ENCODE data around the gene TMEM255B. TPM values are rescaled to one million over a fixed set of nuclear protein-coding genes. Genes with fewer than 3 reads are reported as not detected.

Gene TMEM255B
- total RNA-seq, 1 experiment from 2014 or later = 26.3 TPM

DNA sequence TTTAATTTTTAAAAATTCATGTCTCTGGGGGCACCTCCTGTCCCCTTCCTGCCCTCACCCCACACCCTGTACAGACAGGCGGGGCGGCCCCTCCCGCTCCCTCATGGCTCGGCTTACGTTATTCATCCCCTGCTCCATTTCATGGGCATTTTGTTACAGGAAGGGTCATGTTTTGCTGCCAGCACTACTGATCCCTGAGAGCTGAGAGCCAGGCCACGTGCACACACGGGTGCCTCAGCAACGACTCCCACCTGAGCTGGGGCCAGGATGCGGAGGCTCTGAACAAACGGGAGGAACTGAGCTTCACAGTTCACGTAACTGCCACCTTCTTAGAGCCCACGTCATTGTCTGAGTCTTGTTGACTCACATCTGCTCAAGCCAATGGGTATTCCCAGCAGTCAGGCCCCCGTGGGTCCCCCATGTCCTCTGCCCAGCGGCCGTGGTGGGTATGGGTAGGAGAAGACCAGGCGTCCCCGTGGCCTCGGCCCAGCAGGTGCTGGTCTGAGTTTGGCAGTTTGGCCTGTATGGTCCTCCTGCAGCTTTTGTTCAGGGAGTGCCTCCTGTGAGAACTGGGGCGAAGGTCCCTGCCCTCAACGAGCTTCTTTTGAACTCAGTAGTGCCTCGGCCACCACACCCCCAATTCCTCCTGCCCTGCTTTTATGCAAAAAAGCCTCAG, 16.4 kb upstream of the TMEM255B start:
- no peaks in the 10 kb centered on the region for H3K36me3 ChIP-seq (ENCODE audit: control insufficient read depth, insufficient read depth, low read length)
- H3K9me3 ChIP-seq (ENCODE audit: control insufficient read depth, insufficient read depth, low read depth, low read length) = no peaks in the 10 kb centered on the region
- H3K27me3 ChIP-seq (ENCODE audit: control insufficient read depth, insufficient read depth, low read length) = no peaks in the 10 kb centered on the region
- no peaks in the 10 kb centered on the region for H3K4me1 ChIP-seq (ENCODE audit: control insufficient read depth, insufficient read depth, low read length)
- ChIA-PET POLR2A (no interaction called here), CTCF (no interaction called here)
- no peak overlapping the region for H3K27ac ChIP-seq (ENCODE audit: low read length)
- intact Hi-C loops (cut with micrococcal nuclease; ENCODE audit: unreplicated experiment) (no loop called here), in situ Hi-C loops (cut with HindIII; ENCODE audit: low pct_unique_long_range_greater_than_20kb, low sequenced_read_pairs) (no loop called here)
- DNase-seq (ENCODE audit: low read depth, low spot score) (no peak), ATAC-seq (no peak)
- BruUV-seq (replicated peaks) = no TSS peak
- H3K4me3 ChIP-seq (ENCODE audit: low read depth in 2 of 2, low read length in 2 of 2) = no peak overlapping the region
- no peak for TF ChIP-seq POLR2AphosphoS5 (IDR thresholded peaks at IDR 0.05; ENCODE audit: low read depth, low read length)
- TF ChIP-seq TCF7L2 (IDR thresholded peaks at IDR 0.05; ENCODE audit: low read depth, low read length) = no peak
- no peak for TF ChIP-seq SIN3A (IDR thresholded peaks at IDR 0.05; ENCODE audit: borderline replicate concordance, insufficient read depth, low read depth, low read length)
- TF ChIP-seq, protein P1, sequence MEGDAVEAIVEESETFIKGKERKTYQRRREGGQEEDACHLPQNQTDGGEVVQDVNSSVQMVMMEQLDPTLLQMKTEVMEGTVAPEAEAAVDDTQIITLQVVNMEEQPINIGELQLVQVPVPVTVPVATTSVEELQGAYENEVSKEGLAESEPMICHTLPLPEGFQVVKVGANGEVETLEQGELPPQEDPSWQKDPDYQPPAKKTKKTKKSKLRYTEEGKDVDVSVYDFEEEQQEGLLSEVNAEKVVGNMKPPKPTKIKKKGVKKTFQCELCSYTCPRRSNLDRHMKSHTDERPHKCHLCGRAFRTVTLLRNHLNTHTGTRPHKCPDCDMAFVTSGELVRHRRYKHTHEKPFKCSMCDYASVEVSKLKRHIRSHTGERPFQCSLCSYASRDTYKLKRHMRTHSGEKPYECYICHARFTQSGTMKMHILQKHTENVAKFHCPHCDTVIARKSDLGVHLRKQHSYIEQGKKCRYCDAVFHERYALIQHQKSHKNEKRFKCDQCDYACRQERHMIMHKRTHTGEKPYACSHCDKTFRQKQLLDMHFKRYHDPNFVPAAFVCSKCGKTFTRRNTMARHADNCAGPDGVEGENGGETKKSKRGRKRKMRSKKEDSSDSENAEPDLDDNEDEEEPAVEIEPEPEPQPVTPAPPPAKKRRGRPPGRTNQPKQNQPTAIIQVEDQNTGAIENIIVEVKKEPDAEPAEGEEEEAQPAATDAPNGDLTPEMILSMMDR (IDR thresholded peaks at IDR 0.05) = no peak
- TF ChIP-seq, protein P2, sequence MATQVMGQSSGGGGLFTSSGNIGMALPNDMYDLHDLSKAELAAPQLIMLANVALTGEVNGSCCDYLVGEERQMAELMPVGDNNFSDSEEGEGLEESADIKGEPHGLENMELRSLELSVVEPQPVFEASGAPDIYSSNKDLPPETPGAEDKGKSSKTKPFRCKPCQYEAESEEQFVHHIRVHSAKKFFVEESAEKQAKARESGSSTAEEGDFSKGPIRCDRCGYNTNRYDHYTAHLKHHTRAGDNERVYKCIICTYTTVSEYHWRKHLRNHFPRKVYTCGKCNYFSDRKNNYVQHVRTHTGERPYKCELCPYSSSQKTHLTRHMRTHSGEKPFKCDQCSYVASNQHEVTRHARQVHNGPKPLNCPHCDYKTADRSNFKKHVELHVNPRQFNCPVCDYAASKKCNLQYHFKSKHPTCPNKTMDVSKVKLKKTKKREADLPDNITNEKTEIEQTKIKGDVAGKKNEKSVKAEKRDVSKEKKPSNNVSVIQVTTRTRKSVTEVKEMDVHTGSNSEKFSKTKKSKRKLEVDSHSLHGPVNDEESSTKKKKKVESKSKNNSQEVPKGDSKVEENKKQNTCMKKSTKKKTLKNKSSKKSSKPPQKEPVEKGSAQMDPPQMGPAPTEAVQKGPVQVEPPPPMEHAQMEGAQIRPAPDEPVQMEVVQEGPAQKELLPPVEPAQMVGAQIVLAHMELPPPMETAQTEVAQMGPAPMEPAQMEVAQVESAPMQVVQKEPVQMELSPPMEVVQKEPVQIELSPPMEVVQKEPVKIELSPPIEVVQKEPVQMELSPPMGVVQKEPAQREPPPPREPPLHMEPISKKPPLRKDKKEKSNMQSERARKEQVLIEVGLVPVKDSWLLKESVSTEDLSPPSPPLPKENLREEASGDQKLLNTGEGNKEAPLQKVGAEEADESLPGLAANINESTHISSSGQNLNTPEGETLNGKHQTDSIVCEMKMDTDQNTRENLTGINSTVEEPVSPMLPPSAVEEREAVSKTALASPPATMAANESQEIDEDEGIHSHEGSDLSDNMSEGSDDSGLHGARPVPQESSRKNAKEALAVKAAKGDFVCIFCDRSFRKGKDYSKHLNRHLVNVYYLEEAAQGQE (IDR thresholded peaks at IDR 0.05; ENCODE audit: insufficient read depth in 1 of 2, low read depth in 2 of 2, low read length in 1 of 2) = no peak

DNA sequence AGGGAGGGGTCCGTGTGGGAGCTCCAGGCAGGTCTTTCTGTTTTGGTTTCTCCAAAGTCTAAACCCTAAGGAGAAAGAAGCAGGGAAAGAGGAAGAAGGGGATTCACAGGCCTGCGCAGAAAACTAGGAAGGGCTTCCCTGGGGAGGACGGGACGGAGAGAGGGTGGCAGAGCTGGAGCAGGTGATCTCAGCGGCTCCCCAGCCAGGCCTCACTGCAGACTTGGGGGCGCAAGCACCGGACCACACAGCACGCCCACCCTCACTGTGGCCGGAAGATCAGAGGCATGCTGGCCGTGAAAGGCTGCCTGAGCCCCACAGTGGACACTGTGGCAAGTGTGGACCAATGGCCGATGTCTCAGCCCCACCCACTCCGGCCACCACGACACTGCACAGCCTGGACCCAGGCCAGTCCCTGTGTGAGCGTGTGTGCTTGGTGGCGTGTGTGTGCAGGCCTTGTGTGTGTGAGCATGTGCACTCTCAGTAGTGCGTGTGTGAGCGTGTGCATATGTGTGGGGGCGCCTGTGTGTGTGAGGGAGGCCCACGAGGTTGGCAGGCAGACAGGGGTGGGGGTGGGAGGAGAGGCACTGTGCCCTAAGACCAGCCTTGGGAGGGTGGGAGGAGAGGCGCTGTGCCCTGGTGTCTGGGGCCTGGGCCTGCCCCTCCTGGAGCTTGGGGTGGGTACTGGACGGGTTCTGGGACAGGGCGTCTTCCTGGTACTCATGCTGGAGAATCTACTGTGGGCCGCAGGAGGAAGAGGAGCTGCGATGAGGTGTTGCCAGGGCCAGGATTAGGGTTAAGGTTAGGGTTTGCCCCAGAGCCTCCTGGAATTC, 15.4 kb upstream of the TMEM255B start:
- no TSS peak for BruUV-seq (replicated peaks)
- no peaks in the 10 kb centered on the region for H3K9me3 ChIP-seq (ENCODE audit: control insufficient read depth, insufficient read depth, low read depth, low read length)
- ATAC-seq (no peak), DNase-seq (ENCODE audit: low read depth, low spot score) (no peak)
- ChIA-PET POLR2A (no interaction called here), CTCF (no interaction called here)
- in situ Hi-C loops (cut with HindIII; ENCODE audit: low pct_unique_long_range_greater_than_20kb, low sequenced_read_pairs) = no loop called here
- no peaks in the 10 kb centered on the region for H3K36me3 ChIP-seq (ENCODE audit: control insufficient read depth, insufficient read depth, low read length)
- TF ChIP-seq SIN3A (IDR thresholded peaks at IDR 0.05; ENCODE audit: borderline replicate concordance, insufficient read depth, low read depth, low read length) (no peak), POLR2AphosphoS5 (IDR thresholded peaks at IDR 0.05; ENCODE audit: low read depth, low read length) (no peak), TCF7L2 (IDR thresholded peaks at IDR 0.05; ENCODE audit: low read depth, low read length) (no peak)
- TF ChIP-seq, protein P2 (IDR thresholded peaks at IDR 0.05; ENCODE audit: insufficient read depth in 1 of 2, low read depth in 2 of 2, low read length in 1 of 2) = no peak
- TF ChIP-seq, protein P1 (IDR thresholded peaks at IDR 0.05) = no peak
- intact Hi-C loops (cut with micrococcal nuclease; ENCODE audit: unreplicated experiment) = no loop called here
- H3K4me3 ChIP-seq (ENCODE audit: low read depth in 2 of 2, low read length in 2 of 2) = no peak overlapping the region
- H3K27me3 ChIP-seq (ENCODE audit: control insufficient read depth, insufficient read depth, low read length) = no peaks in the 10 kb centered on the region
- H3K4me1 ChIP-seq (ENCODE audit: control insufficient read depth, insufficient read depth, low read length) = no peaks in the 10 kb centered on the region
- no peak overlapping the region for H3K27ac ChIP-seq (ENCODE audit: low read length)

Measured in Panc1 (cell line).